Measurements from ENCODE around the gene PARD6A. TPM values are rescaled to one million over a fixed set of nuclear protein-coding genes. Genes with fewer than 3 reads are reported as not detected.

Gene PARD6A
- total and polyA plus RNA-seq, 2 of the 13 experiments (the other 11 are each of a cell fraction or from before 2014, with no cell fraction given) = 3.5 to 4.3 TPM

- H3K4me1 ChIP-seq (ENCODE audit: insufficient read depth, low read length) = peaks cover 20% of the 10 kb centered on the region; the same call in 1 of the 2 replicates
- no peak for FAIRE-seq
- ATAC-seq = peak; percentile 32
- no peak overlapping the region for H2AFZ ChIP-seq (ENCODE audit: low read length)
- no TSS peak for BruUV-seq (replicated peaks)
- peak overlapping the region; percentile 59 to 78 (median 76) for H3K4me3 ChIP-seq (replicated peaks in 1 of 3; ENCODE audit: insufficient read depth in 1 of 3, low read depth in 2 of 3, low read length in 3 of 3)
- H3K79me2 ChIP-seq (ENCODE audit: insufficient read depth, low read length) = no peaks in the 10 kb centered on the region
- H3K9ac ChIP-seq (ENCODE audit: insufficient read depth, low read depth, low read length) = peak overlapping the region; percentile 30; the same call in 1 of the 2 replicates
- no peaks in the 10 kb centered on the region for H3K9me3 ChIP-seq (ENCODE audit: low read length)
- peaks cover 5 to 56% of the 10 kb centered on the region in 2 experiments for H3K27me3 ChIP-seq (ENCODE audit: control insufficient read depth in 1 of 2, insufficient read depth in 2 of 2, low read length in 2 of 2)
- H4K20me1 ChIP-seq (ENCODE audit: insufficient read depth, low read length) = peaks cover 11% of the 10 kb centered on the region
- ChIA-PET POLR2A (no interaction called here), CTCF (ENCODE audit: low intra/inter-chr PET ratio, low total read pairs) (interaction anchor here (1.6 kb wide), 1 partner anchor 15 kb away, joined by 8 read pairs; no protein-coding TSS in a partner anchor)
- H3K36me3 ChIP-seq (replicated peaks in 1 of 2; ENCODE audit: control insufficient read depth in 1 of 2, insufficient read depth in 2 of 2, low read length in 2 of 2) = peaks cover 5% of the 10 kb centered on the region in 2 experiments; a peak in 3 of 5 replicates
- H3K27ac ChIP-seq (ENCODE audit: extremely low read length, insufficient read depth, low read length) = no peak overlapping the region
- intact Hi-C loops (cut with micrococcal nuclease; ENCODE audit: unreplicated experiment) (no loop called here), in situ Hi-C loops (cut with HindIII; ENCODE audit: extremely low pct_ligation_motif_present, low pct_unique_long_range_greater_than_20kb) (no loop called here)
- peak overlapping the region; percentile 92 for H3K4me2 ChIP-seq (ENCODE audit: low read depth, low read length)
- WGBS (ENCODE audit: low lambda C conversion rate) = 0% methylated on average over 7 of the region's 68 CpGs
- DNase-seq (ENCODE audit: low spot score) = no peak
- TF ChIP-seq SMYD3 (CRISPR knock-in tag; IDR thresholded peaks at IDR 0.05) (no peak), ZNF790 (CRISPR knock-in tag; IDR thresholded peaks at IDR 0.05; ENCODE audit: borderline replicate concordance) (no peak), CENPX (CRISPR knock-in tag; IDR thresholded peaks at IDR 0.05) (no peak), IKZF5 (CRISPR knock-in tag; IDR thresholded peaks at IDR 0.05) (no peak), HNRNPK (IDR thresholded peaks at IDR 0.05; ENCODE audit: low read depth, low read length, poor library complexity, severe bottlenecking) (peak; percentile 48), CSRNP1 (CRISPR knock-in tag; IDR thresholded peaks at IDR 0.05) (0 out of 2 replicates have a peak, but pooled peaks have one; percentile 20), ZNF292 (CRISPR knock-in tag; IDR thresholded peaks at IDR 0.05; ENCODE audit: borderline replicate concordance, low read depth) (no peak), TFAP4 (IDR thresholded peaks at IDR 0.05; ENCODE audit: borderline replicate concordance, low read depth) (no peak), ZNF326 (CRISPR knock-in tag; IDR thresholded peaks at IDR 0.05; ENCODE audit: borderline replicate concordance) (no peak), ZKSCAN1 (IDR thresholded peaks at IDR 0.05; ENCODE audit: low read length) (no peak), ZSCAN21 (CRISPR knock-in tag; IDR thresholded peaks at IDR 0.05; ENCODE audit: borderline replicate concordance) (peak; percentile 6; the same call in 1 of the 2 replicates), ZNF281 (CRISPR knock-in tag; IDR thresholded peaks at IDR 0.05; ENCODE audit: borderline replicate concordance) (peak; percentile 68), RXRA (CRISPR knock-in tag; IDR thresholded peaks at IDR 0.05) (peak; percentile 21; the same call in 1 of the 2 replicates), REL (CRISPR knock-in tag; conservative IDR thresholded peaks at IDR 0.05) (0 out of 2 replicates have a peak, but pooled peaks have one; percentile 10), ZBTB42 (CRISPR knock-in tag; IDR thresholded peaks at IDR 0.05) (no peak), AGO1 (IDR thresholded peaks at IDR 0.05; ENCODE audit: low read depth, low read length, poor library complexity, severe bottlenecking) (peak; percentile 20), ZSCAN22 (CRISPR knock-in tag; IDR thresholded peaks at IDR 0.05) (no peak)
Measured at GRCh38 chr16:67653128-67653788, 7.5 kb upstream of the PARD6A start.

Data from HepG2 (cell line).